ENCODE measurements around the gene OGA. TPM values are rescaled to one million over a fixed set of nuclear protein-coding genes. Genes with fewer than 3 reads are reported as not detected.

Gene OGA
- polyA plus RNA-seq, 4 donors = 128 to 211 (median 159) TPM

- DNase-seq (ENCODE audit: low read depth in 4 of 4, low spot score in 3 of 4) = no peak
Measured at GRCh38 chr10:101838416-101838970, 20.2 kb upstream of the OGA start.

GRCh38 chr10:101837748-101838147 lies 19.5 kb upstream of the OGA start:
- no peak for DNase-seq (ENCODE audit: low read depth in 4 of 4, low spot score in 3 of 4)

- DNase-seq (ENCODE audit: low read depth in 4 of 4, low spot score in 3 of 4) = no peak
Measured at GRCh38 chr10:101835362-101835761, 17.1 kb upstream of the OGA start.

GRCh38 chr10:101834341-101834740 lies 16.1 kb upstream of the OGA start:
- DNase-seq (ENCODE audit: low read depth in 4 of 4, low spot score in 3 of 4) = no peak

GRCh38 chr10:101833466-101833865 lies 15.2 kb upstream of the OGA start:
- no peak for DNase-seq (ENCODE audit: low read depth in 4 of 4, low spot score in 3 of 4)

GRCh38 chr10:101832325-101832771 lies 14.1 kb upstream of the OGA start:
- no peak for DNase-seq (ENCODE audit: low read depth in 4 of 4, low spot score in 3 of 4)

GRCh38 chr10:101831169-101831811 lies 13.0 kb upstream of the OGA start:
- DNase-seq (ENCODE audit: low read depth in 4 of 4, low spot score in 3 of 4) = no peak

GRCh38 chr10:101830322-101831168 lies 12.3 kb upstream of the OGA start:
- peak in 3 of 4 donors; percentile 71 to 78 (median 78) for DNase-seq (ENCODE audit: low read depth in 4 of 4, low spot score in 3 of 4)

- DNase-seq (ENCODE audit: low read depth in 4 of 4, low spot score in 3 of 4) = no peak
Measured at GRCh38 chr10:101829561-101830315, 11.5 kb upstream of the OGA start.

GRCh38 chr10:101828766-101829551 lies 10.7 kb upstream of the OGA start:
- DNase-seq (ENCODE audit: low read depth in 4 of 4, low spot score in 3 of 4) = no peak

GRCh38 chr10:101827919-101828600 lies 9.8 kb upstream of the OGA start:
- DNase-seq (ENCODE audit: low read depth in 4 of 4, low spot score in 3 of 4) = no peak

- DNase-seq (ENCODE audit: low read depth in 4 of 4, low spot score in 3 of 4) = no peak
Measured at GRCh38 chr10:101826852-101827434, 8.7 kb upstream of the OGA start.

GRCh38 chr10:101824736-101825135 lies 6.5 kb upstream of the OGA start:
- no peak for DNase-seq (ENCODE audit: low read depth in 4 of 4, low spot score in 3 of 4)

GRCh38 chr10:101818872-101819633 lies 809 bp upstream of the OGA start:
- no peak for DNase-seq (ENCODE audit: low read depth in 4 of 4, low spot score in 3 of 4)

- peak in 3 of 4 donors; percentile 75 to 76 (median 76) for DNase-seq (ENCODE audit: low read depth in 4 of 4, low spot score in 3 of 4)
Measured at GRCh38 chr10:101817337-101818118, 716 bp downstream of the OGA start.

- DNase-seq (ENCODE audit: low read depth in 4 of 4, low spot score in 3 of 4) = no peak
Measured at GRCh38 chr10:101816913-101817336, 1.3 kb downstream of the OGA start.

- no peak for DNase-seq (ENCODE audit: low read depth in 4 of 4, low spot score in 3 of 4)
Measured at GRCh38 chr10:101816376-101816775, 1.9 kb downstream of the OGA start.
